Panc1 (cell line): ENCODE results near the gene GCA. TPM values are rescaled to one million over a fixed set of nuclear protein-coding genes. Genes with fewer than 3 reads are reported as not detected.
A peak's percentile ranks its signal among the peaks of the same experiment; 100 is the strongest.

ENCODE experiments used
- ATAC-seq: fragments of 200-7000 bp; cut with Tn5 transposase; 2 replicates; pipeline ENCODE4 v1.9.1; 2020; ENCODE audit warnings: mild to moderate bottlenecking, moderate library complexity
- BruUV-seq: library from RNA; stranded (reverse); fragments of 400-500 nt; replicated peaks from 2 replicates; lab custom pipeline; 2021; lab: Mats Ljungman, UMichigan
- CTCF ChIA-PET: fragments of 300-600 bp; sonication (Branson Sonifier 250); formaldehyde crosslinking; loops from one replicate; lab custom pipeline; 2022; ENCODE audit warnings: antibody characterized with exemption; lab: Charles Lee
- POLR2A ChIA-PET: fragments of 300-600 bp; sonication (Branson Sonifier 250); formaldehyde crosslinking; loops from one replicate; lab custom pipeline; 2022; ENCODE audit warnings: antibody characterized with exemption; lab: Charles Lee
- DNase-seq: peaks from one replicate; pipeline ENCODE4 v3.0.0-alpha.2; 2010; ENCODE audit warnings: low read depth, low spot score
- H3K27ac ChIP-seq: 2 replicates; pipeline ENCODE4 v1.5.1; 2011; ENCODE audit warnings: mild to moderate bottlenecking, low read length, inconsistent platforms
- H3K27me3 ChIP-seq: fragments of 200-500 bp; sonication (Bioruptor generic); 2 replicates; pipeline ENCODE4 v1.6.0; 2014; ENCODE audit warnings: low read length, inconsistent platforms; ENCODE audit not compliant: control insufficient read depth, insufficient read depth
- H3K36me3 ChIP-seq: fragments of 200-500 bp; sonication (Bioruptor generic); 2 replicates; pipeline ENCODE4 v1.5.1; 2014; ENCODE audit warnings: inconsistent platforms, mild to moderate bottlenecking, low read length, moderate library complexity; ENCODE audit not compliant: control insufficient read depth, insufficient read depth
- H3K4me1 ChIP-seq: 2 replicates; pipeline ENCODE4 v1.5.1; 2011; ENCODE audit warnings: inconsistent platforms, mild to moderate bottlenecking, low read length, moderate library complexity; ENCODE audit not compliant: control insufficient read depth, insufficient read depth
- H3K4me3 ChIP-seq, 2 experiments: 2 replicates each; pipeline ENCODE4 v1.5.1; 2011 to 2012; ENCODE audit warnings: low read depth in 2 of 2, low read length in 2 of 2, mild to moderate bottlenecking in 2 of 2, inconsistent platforms in 1 of 2, moderate library complexity in 1 of 2
- H3K9me3 ChIP-seq: fragments of 200-500 bp; sonication (Bioruptor generic); 2 replicates; pipeline ENCODE4 v1.5.1; 2014; ENCODE audit warnings: low read depth, mild to moderate bottlenecking, inconsistent platforms, low read length, moderate library complexity; ENCODE audit not compliant: control insufficient read depth, insufficient read depth
- CTCF ChIP-seq: fragments of 450-650 bp; IDR thresholded peaks from 2 replicates; pipeline ENCODE4 v1.5.1; 2017; ENCODE audit warnings: mild to moderate bottlenecking
- POLR2AphosphoS5 ChIP-seq: IDR thresholded peaks from 2 replicates; pipeline ENCODE4 v1.6.1; 2012; ENCODE audit warnings: mild to moderate bottlenecking, low read depth, low read length, moderate library complexity
- REST ChIP-seq, 2 experiments: IDR thresholded peaks; 2 replicates each; pipeline ENCODE4 v1.6.1; 2011 to 2012; ENCODE audit warnings: low read depth in 2 of 2, control low read depth in 1 of 2, low read length in 1 of 2, mild to moderate bottlenecking in 1 of 2, moderate library complexity in 1 of 2; ENCODE audit not compliant: insufficient read depth in 1 of 2
- SIN3A ChIP-seq: IDR thresholded peaks from 2 replicates; pipeline ENCODE4 v1.6.1; 2012; ENCODE audit warnings: low read depth, mild to moderate bottlenecking, low read length, moderate library complexity, borderline replicate concordance; ENCODE audit not compliant: insufficient read depth
- TCF7L2 ChIP-seq: IDR thresholded peaks from 2 replicates; pipeline ENCODE4 v1.6.1; 2011; ENCODE audit warnings: mild to moderate bottlenecking, low read depth, low read length, inconsistent platforms
- in situ Hi-C: cut with HindIII; loops from 2 replicates; pipeline ENCODE4 v1.10.0; 2016; ENCODE audit warnings: low sequenced_read_pairs, low pct_unique_long_range_greater_than_20kb
- intact Hi-C: fragments of 100-400 bp; cut with micrococcal nuclease; formaldehyde crosslinking; loops from one replicate; pipeline ENCODE4 v1.10.0; 2022; ENCODE audit not compliant: unreplicated experiment
- total RNA-seq: library from RNA; stranded (reverse); gene quantifications from one replicate; pipeline ENCODE4 v1.2.1, GENCODE V29; 2021; ENCODE audit not compliant: unreplicated experiment

The GCA gene
- total RNA-seq, 1 experiment from 2014 or later = 21.3 TPM

GRCh38 chr2:162342841-162343240, 1.1 kb upstream of the GCA start:
- peak overlapping the region in 1 of 2 experiments; percentile 88; a peak in 1 of 4 replicates for H3K4me3 ChIP-seq
- intact Hi-C loops = no loop called here
- H3K36me3 ChIP-seq = no peaks in the 10 kb centered on the region; the same call in 1 of the 2 replicates
- BruUV-seq = no TSS peak
- H3K27ac ChIP-seq = peak overlapping the region; percentile 91; the same call in 1 of the 2 replicates
- DNase-seq = no peak
- peaks cover 12% of the 10 kb centered on the region for H3K4me1 ChIP-seq
- H3K9me3 ChIP-seq = no peaks in the 10 kb centered on the region
- ChIA-PET CTCF (no interaction called here), POLR2A (no interaction called here)
- no peak for ATAC-seq
- no peak for TF ChIP-seq SIN3A
- no peak for TF ChIP-seq CTCF
- no peak for TF ChIP-seq REST (IDR thresholded peaks at IDR 0.05; ENCODE audit: insufficient read depth in 1 of 2, low read depth in 2 of 2, low read length in 1 of 2)
- no peak for TF ChIP-seq POLR2AphosphoS5
- in situ Hi-C loops = no loop called here
- H3K27me3 ChIP-seq = no peaks in the 10 kb centered on the region

GRCh38 chr2:162343492-162343823, 474 bp upstream of the GCA start:
- Histone ChIP-seq H3K4me3 (peak overlapping the region; percentile 72 to 88), H3K36me3 (no peaks in the 10 kb centered on the region; the same call in 1 of the 2 replicates), H3K9me3 (no peaks in the 10 kb centered on the region), H3K27ac (peak overlapping the region; percentile 91), H3K27me3 (no peaks in the 10 kb centered on the region), H3K4me1 (peaks cover 12% of the 10 kb centered on the region)
- TF ChIP-seq TCF7L2 = no peak
- TF ChIP-seq POLR2AphosphoS5 = no peak
- TF ChIP-seq REST (IDR thresholded peaks at IDR 0.05; ENCODE audit: insufficient read depth in 1 of 2, low read depth in 2 of 2, low read length in 1 of 2) = no peak
- no peak for TF ChIP-seq CTCF
- no peak for TF ChIP-seq SIN3A
- in situ Hi-C loops (no loop called here), intact Hi-C loops (no loop called here)
- ChIA-PET POLR2A (interaction anchor here (0.6 kb wide), 1 partner anchor 983 kb away, joined by 7 read pairs; no protein-coding TSS in a partner anchor), CTCF (no interaction called here)
- DNase-seq (no peak), ATAC-seq (no peak)
- BruUV-seq = no TSS peak
